Fibroblast of skin of scalp (primary cell): ENCODE measurements around the gene SORL1.
"Not testable (repeated sequence)": the region's sequence is repeated elsewhere in the genome, so short reads cannot be mapped to it uniquely, and the experiment has no call there.

ENCODE experiments used
- DNase-seq: peaks from one replicate; pipeline ENCODE4 v3.0.0-alpha.2; 2013

The SORL1 gene

GRCh38 chr11:121566279-121567168 is 114.4 kb downstream of the SORL1 start:
- no peak for DNase-seq

DNA sequence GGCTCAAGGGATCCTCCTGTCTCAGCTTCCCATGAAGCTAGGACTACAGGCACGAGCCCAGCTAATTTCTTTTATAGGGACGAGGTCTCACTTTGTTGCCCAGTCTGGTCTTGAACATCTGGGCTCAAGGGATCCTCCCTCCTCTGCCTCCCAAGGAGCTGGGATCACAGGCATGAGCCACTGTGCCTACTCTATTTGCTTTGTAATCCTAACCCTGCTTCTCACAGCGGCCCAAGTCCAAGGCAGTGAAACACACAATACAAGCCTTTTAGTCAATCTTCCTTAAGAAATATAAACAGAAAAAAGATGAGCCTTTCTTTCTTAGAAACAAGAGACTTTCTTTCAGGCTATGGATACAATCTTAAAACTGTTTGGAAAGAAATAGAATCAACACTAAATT is 115.9 kb downstream of the SORL1 start:
- DNase-seq, result peak; percentile 16

GRCh38 chr11:121569332-121570299 is 117.5 kb downstream of the SORL1 start:
- not testable (repeated sequence) for DNase-seq

- no peak for DNase-seq
These were observed 118.3 kb downstream of the SORL1 start for GRCh38 chr11:121570453-121570852.

- no peak for DNase-seq
These were observed 119.4 kb downstream of the SORL1 start for GRCh38 chr11:121571506-121571905.

- DNase-seq, result no peak
These were observed 120.5 kb downstream of the SORL1 start for GRCh38 chr11:121572571-121573059.

DNA sequence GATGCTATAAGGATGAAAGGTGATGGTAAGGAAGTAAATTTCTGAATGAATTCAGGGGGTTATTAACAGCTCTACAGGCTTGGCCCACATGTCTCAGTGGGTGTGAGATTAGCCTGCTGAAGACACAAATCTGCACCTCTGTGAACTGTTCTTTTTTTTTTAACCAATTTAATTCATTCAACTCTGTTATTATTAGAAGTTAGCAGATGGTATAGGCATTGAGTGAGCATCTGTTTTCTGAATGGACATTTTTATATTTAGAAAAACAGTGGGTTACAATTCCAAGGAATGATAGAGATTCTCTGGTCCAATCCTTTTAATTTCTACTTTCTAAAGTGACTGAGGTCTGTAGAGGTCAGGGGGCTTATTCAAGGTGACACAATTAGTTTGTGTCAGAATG is 122.7 kb downstream of the SORL1 start:
- no peak for DNase-seq

GRCh38 chr11:121575250-121575962 is 123.3 kb downstream of the SORL1 start:
- DNase-seq, result no peak

DNA sequence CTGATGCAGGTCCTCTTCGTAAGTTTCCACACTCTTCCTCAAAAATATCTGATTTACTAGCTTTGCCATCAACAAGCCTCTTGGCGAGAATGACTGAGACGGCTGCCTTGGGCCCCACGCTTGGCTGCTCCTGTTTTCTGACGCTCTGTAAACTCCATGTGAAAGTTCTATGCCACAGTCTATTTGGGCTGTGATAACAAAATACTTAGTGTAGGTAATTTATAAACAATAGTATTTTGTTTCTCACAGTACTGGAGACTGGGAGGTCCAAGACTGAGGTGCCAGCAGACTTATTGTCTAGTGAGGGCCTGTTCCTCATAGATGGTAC is 123.8 kb downstream of the SORL1 start:
- no peak for DNase-seq

DNA sequence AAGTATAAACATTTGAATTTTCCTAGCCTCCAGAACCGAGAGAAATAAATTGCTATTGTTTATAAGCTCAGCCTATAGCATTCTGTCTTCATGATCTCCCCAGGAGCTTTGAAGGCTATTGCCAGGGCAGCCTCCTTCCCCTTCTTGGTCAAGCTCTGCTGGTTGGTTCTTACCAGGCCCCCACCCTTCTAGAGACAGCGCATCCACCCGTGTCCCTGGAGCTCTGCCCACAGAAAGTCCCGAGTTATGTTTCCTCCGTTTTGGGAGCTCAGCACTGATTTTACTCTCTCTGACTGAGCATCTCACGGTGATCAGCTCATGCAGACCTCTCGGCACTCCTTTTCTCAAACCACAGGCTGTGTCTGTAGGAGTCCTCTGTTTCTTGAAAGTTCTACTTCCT is 124.4 kb downstream of the SORL1 start:
- no peak for DNase-seq

GRCh38 chr11:121577106-121577848 is 125.2 kb downstream of the SORL1 start:
- no peak for DNase-seq

GRCh38 chr11:121578251-121578976 is 126.3 kb downstream of the SORL1 start:
- DNase-seq, result no peak

DNA sequence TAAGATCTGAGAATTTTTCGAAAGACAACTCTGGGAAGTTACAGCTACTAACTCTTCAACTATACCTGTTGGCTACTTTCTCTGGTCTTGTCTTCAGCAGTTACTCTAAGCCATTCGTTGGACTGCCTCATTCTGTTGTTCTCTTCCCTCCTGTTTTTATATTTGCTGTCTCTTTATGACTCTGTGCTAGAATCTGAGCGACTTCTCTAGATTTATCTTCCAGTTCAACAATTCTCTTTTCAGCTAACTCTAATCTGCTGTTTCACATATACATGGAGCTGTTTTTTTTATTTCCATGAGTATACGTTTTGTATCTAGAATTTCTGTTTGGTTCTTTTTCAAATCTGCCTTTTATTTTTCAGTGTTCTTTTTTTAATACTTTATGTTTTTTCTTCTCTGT is 128.0 kb downstream of the SORL1 start:
- no peak for DNase-seq

GRCh38 chr11:121581607-121582006 is 129.5 kb downstream of the SORL1 start:
- DNase-seq, result no peak

- no peak for DNase-seq
These were observed 130.2 kb downstream of the SORL1 start for GRCh38 chr11:121582296-121582695.

GRCh38 chr11:121583825-121584224 is 131.7 kb downstream of the SORL1 start:
- DNase-seq, result no peak

DNA sequence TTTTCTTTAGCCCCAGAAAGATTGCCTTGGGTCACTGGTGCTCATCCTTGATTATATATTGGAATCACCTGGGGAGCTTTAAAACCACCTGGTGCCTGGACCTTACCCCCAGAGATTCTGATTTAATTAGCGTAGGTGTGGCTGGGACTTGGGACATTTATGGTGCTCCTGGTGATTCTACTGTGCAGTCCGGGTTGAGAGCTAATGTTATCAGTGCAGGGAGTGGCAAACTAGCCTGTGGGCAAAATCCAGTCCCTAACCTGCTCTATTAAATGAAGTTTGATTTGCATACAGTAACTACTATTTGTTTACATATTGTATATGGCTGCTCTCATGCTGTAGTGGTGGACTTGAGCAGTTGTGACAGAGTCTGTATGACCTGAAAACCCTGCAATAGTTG is 134.6 kb downstream of the SORL1 start:
- no peak for DNase-seq

GRCh38 chr11:121587182-121587581 is 135.1 kb downstream of the SORL1 start:
- no peak for DNase-seq

- no peak for DNase-seq
These were observed 136.6 kb downstream of the SORL1 start for GRCh38 chr11:121588747-121589146.

- DNase-seq, result no peak
These were observed 137.9 kb downstream of the SORL1 start for GRCh38 chr11:121589946-121590537.
